ENCODE data around the gene TRIM37. TPM values are rescaled to one million over a fixed set of nuclear protein-coding genes. Genes with fewer than 3 reads are reported as not detected.
A peak's percentile ranks its signal among the peaks of the same experiment; 100 is the strongest.

The TRIM37 gene
- total and polyA plus RNA-seq, 4 donors, result 5.4 to 12.9 (median 8.1) TPM

- H3K36me3 ChIP-seq (ENCODE audit: control insufficient read depth in 4 of 4, insufficient read depth in 3 of 4, low read depth in 1 of 4, low read length in 3 of 4), result no peaks in the 10 kb centered on the region
- no peaks in the 10 kb centered on the region for H3K27me3 ChIP-seq (ENCODE audit: control insufficient read depth in 4 of 4, insufficient read depth in 4 of 4, low read length in 3 of 4)
- H3K4me3 ChIP-seq (ENCODE audit: low read depth in 1 of 3, low read length in 3 of 3), result peak within 1 kb of the TSS; percentile 70 to 94 (median 81)
- H3K4me1 ChIP-seq (ENCODE audit: control insufficient read depth in 4 of 4, insufficient read depth in 4 of 4, low read length in 3 of 4), result peaks cover 6 to 10% (median 9%) of the 10 kb centered on the region in 4 donors
- peak within 1 kb of the TSS; percentile 73 to 83 for H3K9ac ChIP-seq (ENCODE audit: low read depth in 1 of 2, low read length in 2 of 2)
- peak within 1 kb of the TSS; percentile 56 to 64 for H3K27ac ChIP-seq (ENCODE audit: low read depth in 1 of 2, low read length in 2 of 2)
- TF ChIP-seq ZBTB33 (IDR thresholded peaks at IDR 0.05), result peak; percentile 60
- TF ChIP-seq FOXA2 (IDR thresholded peaks at IDR 0.05), result no peak
- peak; percentile 54 to 88 for TF ChIP-seq EGR1 (IDR thresholded peaks at IDR 0.05; ENCODE audit: low read depth in 2 of 2)
- TF ChIP-seq MAX (IDR thresholded peaks at IDR 0.05), result no peak
- TF ChIP-seq GABPA (IDR thresholded peaks at IDR 0.05 in 1 of 2, conservative IDR thresholded peaks at IDR 0.05 in 1 of 2), result peak; percentile 13 to 71
- TF ChIP-seq JUND (IDR thresholded peaks at IDR 0.05), result peak; percentile 97 to 98
- peak; percentile 100 for TF ChIP-seq SP1 (IDR thresholded peaks at IDR 0.05)
- TF ChIP-seq HNF4A (conservative IDR thresholded peaks at IDR 0.05), result peak in 1 of 2 donors; percentile 44
- TF ChIP-seq CTCF (IDR thresholded peaks at IDR 0.05; ENCODE audit: low read depth, low read length, missing input control), result no peak
- peak in 1 of 2 donors; percentile 4 for TF ChIP-seq RAD21 (IDR thresholded peaks at IDR 0.05)
- TF ChIP-seq YY1 (IDR thresholded peaks at IDR 0.05), result peak; percentile 98
- peak; percentile 86 for TF ChIP-seq ATF3 (IDR thresholded peaks at IDR 0.05)
- under 1% methylated on average over 39 of the region's 39 CpGs for WGBS
- no peaks in the 10 kb centered on the region for H3K9me3 ChIP-seq (ENCODE audit: control insufficient read depth in 4 of 4, low read length in 3 of 4)
- peak; percentile 95 for DNase-seq (ENCODE audit: low spot score)
Observed at GRCh38 chr17:59154721-59155438, 48.2 kb upstream of the TRIM37 start, which contains the start of gene SKA2. Gene SKA2, minus strand, starts transcription at chr17:59155186. Its CDS starts 23 bp downstream, at chr17:59155163.

- peak overlapping the region; percentile 73 to 83 for H3K9ac ChIP-seq (ENCODE audit: low read depth in 1 of 2, low read length in 2 of 2)
- peak; percentile 55 for DNase-seq (ENCODE audit: low spot score)
- TF ChIP-seq GABPA (IDR thresholded peaks at IDR 0.05 in 1 of 2, conservative IDR thresholded peaks at IDR 0.05 in 1 of 2) (no peak), RXRA (IDR thresholded peaks at IDR 0.05) (no peak), ATF3 (IDR thresholded peaks at IDR 0.05) (no peak), YY1 (IDR thresholded peaks at IDR 0.05) (no peak), FOXA2 (IDR thresholded peaks at IDR 0.05) (no peak), SP1 (IDR thresholded peaks at IDR 0.05) (no peak), HNF4G (IDR thresholded peaks at IDR 0.05) (no peak), HNF4A (conservative IDR thresholded peaks at IDR 0.05) (no peak), FOXA1 (IDR thresholded peaks at IDR 0.05) (no peak), NR2F2 (IDR thresholded peaks at IDR 0.05) (no peak)
- WGBS, result under 1% methylated on average over 25 of the region's 25 CpGs
- H3K36me3 ChIP-seq (ENCODE audit: control insufficient read depth in 4 of 4, insufficient read depth in 3 of 4, low read depth in 1 of 4, low read length in 3 of 4), result no peaks in the 10 kb centered on the region
- no peaks in the 10 kb centered on the region for H3K27me3 ChIP-seq (ENCODE audit: control insufficient read depth in 4 of 4, insufficient read depth in 4 of 4, low read length in 3 of 4)
- H3K9me3 ChIP-seq (ENCODE audit: control insufficient read depth in 4 of 4, low read length in 3 of 4), result no peaks in the 10 kb centered on the region
- peak overlapping the region; percentile 70 to 94 (median 81) for H3K4me3 ChIP-seq (ENCODE audit: low read depth in 1 of 3, low read length in 3 of 3)
- H3K27ac ChIP-seq (ENCODE audit: low read depth in 1 of 2, low read length in 2 of 2), result peak overlapping the region; percentile 56 to 64
- H3K4me1 ChIP-seq (ENCODE audit: control insufficient read depth in 4 of 4, insufficient read depth in 4 of 4, low read length in 3 of 4), result peaks cover 6 to 10% (median 9%) of the 10 kb centered on the region in 4 donors
Observed at GRCh38 chr17:59154292-59154720, 47.6 kb upstream of the TRIM37 start.

Data from liver (tissue), 9 donors.